SK-N-MC (cell line): ENCODE results near the gene FOXP1.

Experiments used
- DNase-seq: peaks from one replicate; pipeline ENCODE4 v3.0.0-alpha.2; 2011; ENCODE audit warnings: low read depth, low spot score
- H3K27ac ChIP-seq: fragments of 200-600 bp; sonication (generic); 2 replicates; pipeline ENCODE4 v1.5.1; 2016; ENCODE audit warnings: mixed run types
- H3K36me3 ChIP-seq: fragments of 200-600 bp; sonication (generic); 2 replicates; pipeline ENCODE4 v1.6.1; 2017; ENCODE audit warnings: antibody characterized with exemption, low read length, mixed read lengths; ENCODE audit not compliant: insufficient read depth
- H3K4me3 ChIP-seq: fragments of 200-600 bp; sonication (generic); 2 replicates; pipeline ENCODE4 v1.5.1; 2016
- H3K9ac ChIP-seq: fragments of 200-600 bp; sonication (generic); 2 replicates; pipeline ENCODE4 v1.8.0; 2017; ENCODE audit warnings: mixed run types, mixed read lengths; ENCODE audit not compliant: insufficient read length
- H3K9me3 ChIP-seq: fragments of 200-600 bp; sonication (generic); 2 replicates; pipeline ENCODE4 v1.6.1; 2017; ENCODE audit warnings: low read depth, mild to moderate bottlenecking, antibody characterized with exemption, low read length, moderate library complexity, mixed read lengths
- EZH2 ChIP-seq: fragments of 200-600 bp; sonication (generic); IDR thresholded peaks from one replicate; pipeline ENCODE4 v1.6.1; 2017; ENCODE audit warnings: antibody characterized with exemption
- FOXP2 ChIP-seq: optimal IDR thresholded peaks from 2 replicates; pipeline ENCODE3; 2011; ENCODE audit warnings: mild to moderate bottlenecking, moderate library complexity; ENCODE audit not compliant: insufficient read depth; ENCODE audit errors: extremely low read length, control extremely low read depth
- POLR2AphosphoS5 ChIP-seq: IDR thresholded peaks from 2 replicates; pipeline ENCODE4 v1.6.1; 2012; ENCODE audit warnings: mild to moderate bottlenecking, low read depth, low read length, borderline replicate concordance

FOXP1 gene

GRCh38 chr3:71513081-71513480 is 70.4 kb downstream of the FOXP1 start:
- Histone ChIP-seq H3K4me3 (no peak overlapping the region), H3K9ac (no peak overlapping the region), H3K9me3 (no peaks in the 10 kb centered on the region), H3K36me3 (no peaks in the 10 kb centered on the region), H3K27ac (no peak overlapping the region)
- TF ChIP-seq EZH2, result no peak
- DNase-seq, result no peak

GRCh38 chr3:71512544-71512943 is 71.0 kb downstream of the FOXP1 start:
- no peak overlapping the region for H3K4me3 ChIP-seq
- no peaks in the 10 kb centered on the region for H3K36me3 ChIP-seq
- H3K9me3 ChIP-seq, result no peaks in the 10 kb centered on the region
- no peak overlapping the region for H3K9ac ChIP-seq
- DNase-seq, result no peak
- TF ChIP-seq FOXP2 (no peak), EZH2 (no peak), POLR2AphosphoS5 (no peak)
- H3K27ac ChIP-seq, result no peak overlapping the region

GRCh38 chr3:71512000-71512399 is 71.5 kb downstream of the FOXP1 start:
- no peak for TF ChIP-seq POLR2AphosphoS5
- no peak for TF ChIP-seq EZH2
- TF ChIP-seq FOXP2, result no peak
- Histone ChIP-seq H3K27ac (no peak overlapping the region), H3K9ac (no peak overlapping the region), H3K9me3 (no peaks in the 10 kb centered on the region), H3K36me3 (no peaks in the 10 kb centered on the region), H3K4me3 (no peak overlapping the region)
- DNase-seq, result no peak

- H3K9ac ChIP-seq, result no peak overlapping the region
- H3K27ac ChIP-seq, result peak overlapping the region; percentile 73
- TF ChIP-seq POLR2AphosphoS5 (no peak), FOXP2 (no peak), EZH2 (no peak)
Observed at GRCh38 chr3:71511446-71511845, 72.1 kb downstream of the FOXP1 start.

GRCh38 chr3:71511037-71511436 is 72.5 kb downstream of the FOXP1 start:
- peak overlapping the region; percentile 12; the same call in 1 of the 2 replicates for H3K4me3 ChIP-seq
- H3K9ac ChIP-seq, result no peak overlapping the region
- H3K36me3 ChIP-seq, result no peaks in the 10 kb centered on the region
- H3K9me3 ChIP-seq, result no peaks in the 10 kb centered on the region
- TF ChIP-seq EZH2 (no peak), FOXP2 (no peak), POLR2AphosphoS5 (no peak)
- peak overlapping the region; percentile 73 for H3K27ac ChIP-seq
- no peak for DNase-seq

More at GRCh38 chr3:71511446-71511845, 72.1 kb downstream of the FOXP1 start:
- H3K4me3 ChIP-seq, result no peak overlapping the region
- no peak for DNase-seq
- H3K36me3 ChIP-seq, result no peaks in the 10 kb centered on the region
- no peaks in the 10 kb centered on the region for H3K9me3 ChIP-seq

GRCh38 chr3:71510510-71510909 is 73.0 kb downstream of the FOXP1 start:
- no peak for TF ChIP-seq EZH2
- TF ChIP-seq POLR2AphosphoS5, result no peak
- TF ChIP-seq FOXP2, result no peak
- Histone ChIP-seq H3K36me3 (no peaks in the 10 kb centered on the region), H3K27ac (peak overlapping the region; percentile 73), H3K9me3 (no peaks in the 10 kb centered on the region), H3K4me3 (no peak overlapping the region; the same call in 1 of the 2 replicates), H3K9ac (no peak overlapping the region)
- no peak for DNase-seq

- DNase-seq, result no peak
- TF ChIP-seq FOXP2 (no peak), POLR2AphosphoS5 (no peak), EZH2 (no peak)
- Histone ChIP-seq H3K9me3 (no peaks in the 10 kb centered on the region), H3K4me3 (no peak overlapping the region), H3K9ac (no peak overlapping the region), H3K36me3 (no peaks in the 10 kb centered on the region), H3K27ac (no peak overlapping the region)
Observed at GRCh38 chr3:71509066-71509465, 74.5 kb downstream of the FOXP1 start.

- H3K36me3 ChIP-seq, result no peaks in the 10 kb centered on the region
- no peak for DNase-seq
- TF ChIP-seq POLR2AphosphoS5, result no peak
- TF ChIP-seq FOXP2, result no peak
- TF ChIP-seq EZH2, result no peak
- no peak overlapping the region for H3K27ac ChIP-seq
- no peak overlapping the region for H3K4me3 ChIP-seq
- H3K9ac ChIP-seq, result no peak overlapping the region
- no peaks in the 10 kb centered on the region for H3K9me3 ChIP-seq
Observed at GRCh38 chr3:71505767-71506350, 77.7 kb downstream of the FOXP1 start.

GRCh38 chr3:71504250-71505036 is 79.1 kb downstream of the FOXP1 start:
- Histone ChIP-seq H3K36me3 (no peaks in the 10 kb centered on the region), H3K9ac (no peak overlapping the region), H3K27ac (no peak overlapping the region), H3K4me3 (no peak overlapping the region), H3K9me3 (no peaks in the 10 kb centered on the region)
- TF ChIP-seq POLR2AphosphoS5 (no peak), EZH2 (no peak), FOXP2 (no peak)
- DNase-seq, result no peak
